ENCODE measurements around the gene USP36.
A peak's percentile ranks its signal among the peaks of the same experiment; 100 is the strongest.
"Not testable (repeated sequence)": the region's sequence is repeated elsewhere in the genome, so short reads cannot be mapped to it uniquely, and the experiment has no call there.

The USP36 gene

GRCh38 chr17:78878871-78879527 is 38.4 kb upstream of the USP36 start:
- DNase-seq (ENCODE audit: low read depth, low spot score), result no peak

DNA sequence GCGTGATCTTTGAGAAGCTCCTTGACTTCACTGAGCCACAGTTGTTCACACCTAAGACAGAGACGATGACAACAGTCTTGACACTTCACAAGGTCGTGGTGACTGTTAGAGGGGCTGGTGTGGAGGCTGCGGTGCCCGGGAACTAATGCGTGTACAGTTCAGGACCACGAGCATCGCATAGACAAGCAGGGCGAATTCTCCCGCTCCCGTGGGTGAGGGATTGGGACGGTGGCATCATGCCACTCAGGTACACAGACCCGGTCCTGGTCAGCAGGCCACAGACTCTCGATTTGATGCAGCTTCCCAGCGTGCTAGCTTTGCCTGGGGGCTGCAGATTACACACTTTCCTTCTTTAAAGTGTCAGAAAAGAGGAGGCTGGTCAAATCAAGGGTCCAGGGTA is 37.6 kb upstream of the USP36 start:
- TF ChIP-seq, protein P1, sequence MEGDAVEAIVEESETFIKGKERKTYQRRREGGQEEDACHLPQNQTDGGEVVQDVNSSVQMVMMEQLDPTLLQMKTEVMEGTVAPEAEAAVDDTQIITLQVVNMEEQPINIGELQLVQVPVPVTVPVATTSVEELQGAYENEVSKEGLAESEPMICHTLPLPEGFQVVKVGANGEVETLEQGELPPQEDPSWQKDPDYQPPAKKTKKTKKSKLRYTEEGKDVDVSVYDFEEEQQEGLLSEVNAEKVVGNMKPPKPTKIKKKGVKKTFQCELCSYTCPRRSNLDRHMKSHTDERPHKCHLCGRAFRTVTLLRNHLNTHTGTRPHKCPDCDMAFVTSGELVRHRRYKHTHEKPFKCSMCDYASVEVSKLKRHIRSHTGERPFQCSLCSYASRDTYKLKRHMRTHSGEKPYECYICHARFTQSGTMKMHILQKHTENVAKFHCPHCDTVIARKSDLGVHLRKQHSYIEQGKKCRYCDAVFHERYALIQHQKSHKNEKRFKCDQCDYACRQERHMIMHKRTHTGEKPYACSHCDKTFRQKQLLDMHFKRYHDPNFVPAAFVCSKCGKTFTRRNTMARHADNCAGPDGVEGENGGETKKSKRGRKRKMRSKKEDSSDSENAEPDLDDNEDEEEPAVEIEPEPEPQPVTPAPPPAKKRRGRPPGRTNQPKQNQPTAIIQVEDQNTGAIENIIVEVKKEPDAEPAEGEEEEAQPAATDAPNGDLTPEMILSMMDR (IDR thresholded peaks at IDR 0.05; ENCODE audit: low read depth, low read length), result no peak
- H3K4me3 ChIP-seq (ENCODE audit: low read depth, low read length), result no peak overlapping the region
- in situ Hi-C loops (cut with HindIII; ENCODE audit: low sequenced_read_pairs), result no loop called here
- no peak for DNase-seq (ENCODE audit: low read depth, low spot score)

More at GRCh38 chr17:78878871-78879527, 38.4 kb upstream of the USP36 start:
- H3K4me3 ChIP-seq (ENCODE audit: low read depth, low read length), result no peak overlapping the region
- in situ Hi-C loops (cut with HindIII; ENCODE audit: low sequenced_read_pairs), result no loop called here
- TF ChIP-seq, protein P1 (IDR thresholded peaks at IDR 0.05; ENCODE audit: low read depth, low read length), result no peak

- DNase-seq (ENCODE audit: low read depth, low spot score); in situ Hi-C loops (cut with HindIII; ENCODE audit: low sequenced_read_pairs); H3K4me3 ChIP-seq (ENCODE audit: low read depth, low read length): not testable (repeated sequence)
Observed at GRCh38 chr17:78876954-78877517, 36.4 kb upstream of the USP36 start.

GRCh38 chr17:78876094-78876597 is 35.5 kb upstream of the USP36 start:
- H3K4me3 ChIP-seq (ENCODE audit: low read depth, low read length), result no peak overlapping the region
- no peak for DNase-seq (ENCODE audit: low read depth, low spot score)
- in situ Hi-C loops (cut with HindIII; ENCODE audit: low sequenced_read_pairs), result no loop called here
- TF ChIP-seq, protein P1 (IDR thresholded peaks at IDR 0.05; ENCODE audit: low read depth, low read length), result no peak

- TF ChIP-seq, protein P1 (IDR thresholded peaks at IDR 0.05; ENCODE audit: low read depth, low read length), result no peak
- in situ Hi-C loops (cut with HindIII; ENCODE audit: low sequenced_read_pairs), result no loop called here
- peak; percentile 47 for DNase-seq (ENCODE audit: low read depth, low spot score)
- no peak overlapping the region for H3K4me3 ChIP-seq (ENCODE audit: low read depth, low read length)
Observed at GRCh38 chr17:78875363-78876093, 34.9 kb upstream of the USP36 start.

DNA sequence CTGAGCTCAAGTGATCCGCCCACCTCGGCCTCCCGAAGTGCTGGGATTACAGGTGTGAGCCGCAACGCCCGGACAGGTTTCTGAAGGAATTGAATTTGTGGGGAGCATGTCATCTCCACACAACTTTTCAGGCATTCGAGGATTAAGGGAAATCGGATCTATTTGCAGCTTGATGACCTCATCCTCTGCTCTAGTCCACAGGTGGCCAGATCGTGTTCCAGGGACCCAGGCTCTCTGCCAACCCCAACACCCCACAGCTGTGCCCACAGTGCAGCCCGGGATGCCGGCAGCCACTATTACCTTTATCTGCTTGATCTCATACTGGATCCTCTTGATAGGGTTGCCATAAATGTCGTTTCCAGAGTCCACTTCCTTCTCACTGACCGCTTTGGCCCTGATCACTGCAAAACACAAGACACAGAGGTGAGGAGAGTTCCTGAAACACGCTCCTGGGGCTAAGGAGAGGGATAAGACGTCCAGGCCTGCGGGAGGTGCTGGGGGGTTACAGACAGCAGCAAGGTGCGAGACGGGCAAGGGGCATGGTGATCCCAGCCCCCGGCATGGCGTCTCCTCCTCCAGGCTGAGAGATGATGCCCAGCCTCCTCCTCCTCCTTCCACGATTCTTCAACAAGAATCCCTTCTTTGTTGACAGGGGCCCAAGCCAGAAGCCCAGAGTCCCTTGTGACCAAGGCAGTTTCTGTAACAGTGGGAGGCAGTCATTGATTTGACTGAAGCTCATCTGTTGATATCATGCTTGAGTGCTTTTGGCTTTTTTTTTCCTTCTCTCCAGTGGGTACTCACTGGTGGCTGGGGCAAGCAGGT is 33.1 kb upstream of the USP36 start:
- peak; percentile 82 for DNase-seq (ENCODE audit: low read depth, low spot score)
- TF ChIP-seq, protein P1 (IDR thresholded peaks at IDR 0.05; ENCODE audit: low read depth, low read length), result no peak
- in situ Hi-C loops (cut with HindIII; ENCODE audit: low sequenced_read_pairs), result no loop called here
- no peak overlapping the region for H3K4me3 ChIP-seq (ENCODE audit: low read depth, low read length)
